Smooth muscle cell of the brain vasculature (primary cell): ENCODE measurements around the gene AHCYL2.
"Not testable (repeated sequence)": the region's sequence is repeated elsewhere in the genome, so short reads cannot be mapped to it uniquely, and the experiment has no call there.

Source experiments
- DNase-seq: peaks from one replicate; pipeline ENCODE4 v3.0.0-alpha.2; 2012; ENCODE audit warnings: low read depth, low spot score

The AHCYL2 gene

DNA sequence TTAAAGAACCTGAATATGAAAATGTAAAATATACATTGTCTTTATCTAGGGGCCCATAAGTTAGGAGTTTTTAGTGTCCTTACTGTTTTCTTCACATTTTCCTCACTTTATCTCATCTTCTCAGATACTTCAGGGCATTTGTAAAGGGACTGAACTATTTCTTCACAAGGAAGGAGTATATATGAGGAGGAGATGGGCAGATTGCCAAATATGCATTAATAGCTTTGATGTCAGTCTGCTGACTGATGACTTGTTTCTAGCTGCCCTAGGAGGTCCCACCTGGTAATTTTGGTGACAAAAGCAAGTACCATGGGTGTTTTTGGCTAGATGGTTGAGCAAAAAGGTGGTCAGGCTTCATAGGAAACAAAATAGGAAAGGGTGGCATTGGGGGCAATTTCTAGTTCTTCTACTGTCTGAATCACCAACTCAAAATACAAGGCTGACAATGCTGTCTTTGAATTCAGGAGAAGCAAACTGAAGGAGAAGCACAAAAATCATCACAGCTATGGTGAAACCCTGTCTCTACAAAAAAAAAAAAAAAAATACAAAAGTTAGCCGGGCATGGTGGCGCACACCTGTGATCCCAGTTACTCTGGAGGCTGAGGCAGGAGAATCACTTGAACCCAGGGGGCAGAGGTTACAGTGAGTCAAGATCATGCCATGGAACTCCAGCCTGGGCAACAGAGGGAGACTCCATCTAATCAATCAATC is 199.0 kb downstream of the AHCYL2 start:
- no peak for DNase-seq

GRCh38 chr7:129426482-129426881 is 201.7 kb downstream of the AHCYL2 start:
- DNase-seq = no peak

DNA sequence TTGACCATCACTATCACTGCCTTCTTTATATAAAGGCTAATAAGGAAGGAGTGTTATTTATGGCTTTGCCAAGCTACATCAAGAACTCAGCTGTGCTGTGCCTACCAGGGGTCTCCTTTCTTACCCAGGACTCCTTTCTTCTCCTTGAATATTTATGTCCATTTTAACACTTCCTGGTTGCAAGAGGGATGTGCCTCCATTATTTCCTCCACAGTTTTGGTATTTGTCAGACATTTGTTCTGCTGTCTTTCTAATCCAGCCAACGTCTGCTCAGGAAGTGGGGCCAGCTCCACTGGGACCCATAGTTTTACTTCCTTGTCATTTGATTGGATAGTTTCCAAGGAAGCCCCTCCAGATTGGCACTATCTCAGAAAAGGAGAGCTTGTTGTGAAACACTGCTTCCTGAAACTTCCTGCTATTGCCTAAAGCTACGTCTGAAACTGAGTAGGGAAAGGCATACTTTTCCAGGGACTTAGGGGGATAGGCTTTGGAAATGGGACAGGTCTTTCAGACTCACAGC is 202.8 kb downstream of the AHCYL2 start:
- no peak for DNase-seq

DNA sequence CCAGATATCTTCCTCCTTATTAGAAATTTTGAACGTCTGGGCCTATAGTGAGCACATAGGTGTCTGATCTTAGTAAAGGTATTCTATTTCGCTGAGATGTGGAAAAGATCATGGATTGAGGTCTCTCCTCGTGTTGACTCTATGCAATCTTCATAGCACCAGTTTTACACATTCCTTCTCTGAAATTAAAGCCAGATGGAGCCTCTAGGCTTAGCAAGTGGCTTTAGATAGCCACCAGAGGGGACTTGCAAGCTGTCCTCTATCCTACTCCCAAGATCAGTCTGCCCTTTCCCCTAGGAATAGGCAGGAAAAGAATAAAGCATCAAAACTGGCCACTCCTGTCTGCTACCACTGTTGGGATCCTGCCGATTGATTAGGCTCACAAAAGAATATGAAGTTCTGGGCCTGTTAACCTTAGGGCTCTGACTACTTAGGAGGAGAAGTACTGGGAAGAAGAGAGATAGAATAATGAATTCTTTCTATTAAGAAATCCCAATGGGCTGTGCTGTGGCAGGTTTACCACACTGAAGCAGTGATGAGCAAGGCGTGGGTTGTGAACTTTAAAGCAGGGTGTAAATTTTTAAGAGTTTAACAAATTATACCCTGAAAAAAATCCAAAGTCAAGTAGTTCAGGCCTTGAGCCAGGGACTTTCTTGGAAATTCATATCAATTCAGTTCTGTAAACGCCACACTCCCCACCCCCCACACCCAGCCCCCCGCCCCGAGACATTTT is 207.2 kb downstream of the AHCYL2 start:
- DNase-seq = no peak

DNA sequence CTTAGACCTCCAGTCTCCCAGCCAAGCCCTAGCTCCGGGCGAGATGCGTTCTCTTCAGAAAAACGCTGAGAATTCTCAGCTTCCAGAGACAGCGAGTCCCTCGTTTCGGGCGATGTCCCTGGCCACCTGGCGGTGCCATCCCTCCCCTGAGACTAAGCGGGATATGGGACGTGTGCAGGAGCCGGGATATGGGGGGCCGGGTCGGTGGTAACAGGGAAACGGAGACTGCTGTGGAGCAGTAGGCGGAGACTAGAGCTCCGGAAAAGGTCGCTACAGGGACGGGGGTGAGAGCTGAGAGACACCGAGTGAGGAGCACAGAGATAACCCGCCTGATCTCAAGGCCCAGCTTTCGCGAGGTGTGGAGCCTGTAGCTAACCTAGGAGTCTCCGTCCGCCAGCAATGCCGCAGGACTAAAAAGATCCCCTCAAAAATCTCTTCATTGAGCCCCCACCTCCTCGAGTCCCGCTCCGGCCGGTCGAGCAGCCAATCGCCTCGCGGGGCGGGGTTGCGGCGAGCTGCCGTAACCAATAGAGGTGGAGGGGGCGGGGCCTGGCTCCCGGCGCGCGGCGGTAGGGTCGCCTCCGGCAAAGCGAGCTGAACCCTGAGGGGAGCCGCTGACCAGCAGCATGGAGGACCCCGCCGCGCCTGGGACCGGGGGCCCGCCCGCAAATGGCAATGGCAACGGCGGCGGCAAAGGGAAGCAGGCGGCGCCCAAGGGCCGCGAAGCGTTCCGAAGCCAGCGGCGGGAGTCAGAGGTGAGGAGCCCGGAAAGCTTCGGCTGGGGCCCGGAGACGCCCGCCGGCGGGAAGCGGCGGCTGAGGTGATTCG is 209.2 kb downstream of the AHCYL2 start, which contains the start of gene STRIP2:
Gene STRIP2 (plus strand): TSS at position 586 of the 828 bp plus-strand sequence. CDS start 41 bp downstream, at position 627.
- DNase-seq = peak; percentile 36

GRCh38 chr7:129434675-129435318 is 210.0 kb downstream of the AHCYL2 start:
- no peak for DNase-seq

- no peak for DNase-seq
Measured at GRCh38 chr7:129435414-129435829, 210.6 kb downstream of the AHCYL2 start.

GRCh38 chr7:129436335-129436923 is 211.6 kb downstream of the AHCYL2 start:
- DNase-seq = no peak

- no peak for DNase-seq
Measured at GRCh38 chr7:129437190-129437589, 212.4 kb downstream of the AHCYL2 start.

DNA sequence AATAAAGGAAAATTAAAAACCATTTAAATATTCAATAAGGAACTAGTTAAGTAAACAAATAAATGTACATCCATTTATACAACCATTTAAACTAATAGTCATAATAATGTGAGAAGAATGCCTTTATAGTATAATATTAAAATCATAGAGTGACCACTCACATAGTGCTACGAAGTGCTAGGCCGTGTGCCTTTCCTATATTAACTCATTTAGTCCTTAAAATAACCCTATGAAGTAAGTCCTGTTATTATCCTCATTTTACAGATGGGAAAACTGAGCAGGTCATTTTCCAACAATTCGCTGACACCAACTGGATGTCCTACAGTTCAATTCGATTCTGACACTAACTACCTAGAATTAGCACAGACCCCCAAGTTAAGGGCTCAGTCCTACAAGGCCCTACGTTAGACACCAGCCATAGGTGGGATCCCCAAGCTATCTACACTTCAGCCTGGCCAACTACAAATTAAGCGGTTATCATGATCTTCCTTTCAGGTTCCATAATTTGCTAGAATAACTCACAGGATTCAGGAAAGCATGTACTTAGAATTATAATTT is 213.5 kb downstream of the AHCYL2 start:
- no peak for DNase-seq

DNA sequence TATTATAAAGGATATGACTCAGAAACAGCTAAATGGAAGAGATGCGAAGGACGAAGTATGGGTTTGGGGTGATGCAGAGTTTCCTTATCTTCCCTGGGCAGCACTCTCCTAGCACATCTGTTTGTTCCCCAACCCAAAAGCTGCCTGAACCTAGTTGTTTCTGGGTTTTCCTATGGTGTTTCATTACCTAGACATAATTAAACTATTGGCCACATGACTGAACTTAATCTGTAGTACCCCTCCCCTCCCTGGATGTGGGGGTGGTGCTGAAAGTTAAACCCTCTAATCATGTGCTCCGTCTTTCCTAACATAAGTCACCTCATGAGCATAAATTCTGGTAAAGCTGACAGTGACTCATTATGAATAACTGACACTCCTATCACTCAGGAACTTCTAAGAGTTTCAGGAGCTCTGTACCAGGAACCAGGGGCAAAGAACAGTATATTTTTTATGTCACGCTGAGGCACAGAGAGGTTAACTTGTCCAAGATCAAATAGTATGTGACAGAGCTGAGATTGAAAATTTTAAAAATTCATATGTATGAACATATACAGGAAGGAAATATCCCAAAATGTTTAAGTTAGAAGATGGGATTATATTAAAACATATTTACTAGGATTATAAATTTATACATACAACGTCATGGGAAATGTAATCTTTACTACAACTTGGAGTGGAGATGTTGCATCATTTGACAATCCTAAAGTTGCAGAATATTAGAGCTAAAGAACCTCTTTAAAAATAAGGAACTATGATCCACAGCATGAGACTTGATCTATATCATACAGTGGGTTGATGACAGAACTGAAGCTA is 214.2 kb downstream of the AHCYL2 start:
- DNase-seq = no peak

DNA sequence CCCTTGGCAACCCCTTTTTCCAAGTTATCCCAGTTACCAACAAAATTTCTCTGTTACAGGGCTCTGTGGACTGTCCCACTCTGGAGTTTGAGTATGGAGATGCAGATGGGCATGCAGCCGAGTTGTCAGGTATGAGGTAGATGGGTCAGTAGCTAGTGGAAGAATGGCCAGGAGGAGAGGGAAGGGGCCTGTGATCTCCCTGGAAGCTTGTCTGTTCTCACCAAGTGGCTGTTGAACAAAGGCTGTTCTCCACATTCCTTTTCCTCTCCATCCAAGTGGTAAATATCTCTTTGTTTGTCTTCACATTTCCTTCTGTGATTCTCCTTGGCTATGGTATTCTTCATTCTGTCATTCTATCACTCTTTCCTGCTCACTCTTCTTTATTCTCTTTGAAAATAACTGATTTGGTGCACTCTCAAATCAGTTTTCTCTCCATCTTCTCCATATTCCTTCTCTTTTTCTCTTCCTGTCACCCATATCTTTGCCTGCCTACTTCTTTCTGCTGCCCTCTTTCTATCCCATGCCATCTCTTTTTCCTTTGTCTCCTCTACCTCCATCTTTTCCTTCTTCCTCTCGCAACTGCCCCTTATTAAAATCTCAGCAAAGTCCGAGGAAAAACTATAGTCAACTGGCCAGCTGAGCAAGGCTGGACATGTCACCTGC is 215.3 kb downstream of the AHCYL2 start:
- DNase-seq = no peak

GRCh38 chr7:129443612-129444011 is 218.8 kb downstream of the AHCYL2 start:
- no peak for DNase-seq

GRCh38 chr7:129444776-129445175 is 219.9 kb downstream of the AHCYL2 start:
- DNase-seq = not testable (repeated sequence)

DNA sequence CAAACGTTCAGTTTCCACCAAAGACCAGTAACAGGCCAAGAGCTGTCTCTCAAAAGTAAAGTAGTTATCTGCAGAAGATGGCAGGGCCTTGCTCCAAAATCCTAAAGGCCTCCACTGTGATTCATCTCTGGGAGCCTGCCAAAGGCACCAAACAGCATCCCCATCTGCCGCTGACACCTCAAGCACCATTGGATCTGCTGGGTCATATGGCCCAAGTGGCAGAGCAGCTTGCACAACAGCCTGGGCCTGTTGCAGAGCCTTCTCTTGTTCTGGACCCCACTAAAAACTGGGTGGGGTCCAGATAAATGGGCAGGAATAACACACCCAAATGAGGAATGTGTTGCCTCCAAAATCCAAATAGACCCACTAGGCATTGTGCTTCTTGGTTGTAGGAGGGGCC is 222.1 kb downstream of the AHCYL2 start:
- not testable (repeated sequence) for DNase-seq

DNA sequence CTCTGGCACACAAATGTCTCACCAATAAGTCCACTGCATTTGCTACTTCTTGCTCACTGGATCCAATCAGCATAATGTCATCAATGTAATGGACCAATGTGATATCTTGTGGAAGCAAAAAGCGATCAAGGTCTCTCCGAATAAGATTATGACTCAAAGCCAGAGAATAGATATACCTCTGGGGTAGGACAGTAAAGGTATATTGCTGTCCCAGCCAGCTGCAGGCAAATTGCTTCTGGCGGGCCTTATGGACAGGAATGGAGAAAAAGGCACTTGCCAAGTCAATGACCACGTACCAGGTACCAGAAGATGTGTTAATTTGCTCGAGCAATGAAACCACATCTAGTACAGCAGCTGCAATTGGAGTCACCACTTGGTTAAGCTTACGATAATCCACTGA is 222.6 kb downstream of the AHCYL2 start:
- not testable (repeated sequence) for DNase-seq

DNA sequence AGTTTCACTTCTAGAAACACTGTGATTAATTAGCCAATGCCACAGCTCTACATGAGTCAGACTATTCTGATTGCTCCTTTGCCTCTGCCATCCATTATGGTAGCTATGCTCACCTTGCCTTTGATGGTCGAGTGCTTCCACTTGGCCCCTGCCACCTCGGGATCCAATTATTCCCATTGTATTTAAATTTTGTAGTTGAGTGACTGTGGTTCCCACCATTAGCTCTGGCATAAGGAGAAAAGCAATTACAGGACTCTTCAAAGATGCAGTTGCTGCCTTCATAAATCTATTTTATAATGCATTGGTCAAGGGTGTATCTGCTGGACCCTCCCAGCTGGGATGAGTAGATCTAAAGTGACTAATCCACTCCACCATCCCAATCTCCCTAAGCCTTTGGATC is 223.8 kb downstream of the AHCYL2 start:
- not testable (repeated sequence) for DNase-seq

GRCh38 chr7:129450295-129450694 is 225.5 kb downstream of the AHCYL2 start:
- DNase-seq = no peak

- DNase-seq = no peak
Measured at GRCh38 chr7:129452589-129453231, 227.9 kb downstream of the AHCYL2 start.
